ENCODE data around the gene CDK6.
A peak's percentile ranks its signal among the peaks of the same experiment; 100 is the strongest.
"Not testable (repeated sequence)": the region's sequence is repeated elsewhere in the genome, so short reads cannot be mapped to it uniquely, and the experiment has no call there.

The CDK6 gene

DNA sequence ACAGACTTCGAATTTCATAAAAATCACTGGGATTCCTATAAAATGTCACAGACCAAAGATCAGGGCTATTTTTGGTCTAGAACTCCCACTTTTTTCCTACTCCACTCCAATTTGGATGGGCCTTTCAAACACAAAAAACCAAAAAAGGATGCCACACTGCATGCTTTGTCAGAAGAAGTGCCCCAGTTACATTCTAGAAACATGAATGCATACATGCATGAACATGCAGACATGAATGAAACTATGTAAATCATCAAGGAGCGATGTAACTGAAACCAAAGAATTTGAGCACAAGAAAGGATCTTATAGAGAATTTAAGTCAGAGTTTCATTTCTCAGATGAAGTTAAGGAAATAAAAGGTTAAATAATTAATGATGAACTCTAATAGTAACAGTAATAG is 214.3 kb downstream of the CDK6 start:
- DNase-seq (ENCODE audit: low spot score), result no peak

DNA sequence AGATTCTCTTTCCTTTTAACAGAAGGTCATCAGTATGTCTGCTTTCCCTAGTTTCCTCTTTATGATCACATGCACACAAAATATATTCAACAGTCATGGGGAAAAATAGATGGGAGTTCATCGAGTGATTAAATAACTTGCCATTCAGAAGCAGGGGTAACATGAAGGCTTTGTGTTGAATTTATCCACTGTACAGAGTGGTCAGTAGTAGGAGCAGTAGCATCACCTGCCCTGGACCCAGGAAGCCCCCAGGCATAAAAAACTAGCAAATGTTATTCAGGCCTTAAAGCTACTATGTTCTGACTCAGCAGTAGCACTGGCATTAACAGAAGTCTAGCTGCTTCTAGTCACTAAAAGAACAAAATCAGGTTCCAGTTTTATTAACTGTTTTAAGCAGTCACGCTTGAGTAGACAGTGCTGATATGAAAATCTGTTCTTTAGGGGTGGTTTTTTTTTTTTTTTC is 214.8 kb downstream of the CDK6 start:
- no peak for DNase-seq (ENCODE audit: low spot score)

DNA sequence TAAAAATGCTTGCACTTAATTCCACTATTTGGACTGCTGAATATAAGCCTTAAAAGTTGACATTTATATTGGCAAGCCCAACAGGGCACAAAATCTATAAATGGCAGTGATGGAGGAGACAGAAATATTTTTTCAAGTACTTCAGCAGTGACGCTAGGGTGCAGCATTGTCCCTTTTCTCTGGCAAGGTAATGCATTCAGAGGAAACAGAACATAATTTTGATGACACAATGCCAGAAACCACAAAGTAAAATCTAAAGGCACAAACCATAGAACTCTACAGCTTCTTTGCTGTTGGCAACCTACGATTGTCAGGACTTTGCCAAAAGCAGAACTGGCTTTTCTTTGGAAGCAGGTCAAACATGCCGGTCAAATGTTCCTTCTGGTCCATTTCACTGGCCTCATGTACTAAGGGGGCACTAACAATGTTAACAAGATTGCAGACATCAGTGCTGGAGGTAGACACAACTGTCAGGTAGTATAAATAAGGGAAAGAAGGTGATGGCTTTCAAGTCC is 215.3 kb downstream of the CDK6 start:
- peak; percentile 73 for DNase-seq (ENCODE audit: low spot score)

DNA sequence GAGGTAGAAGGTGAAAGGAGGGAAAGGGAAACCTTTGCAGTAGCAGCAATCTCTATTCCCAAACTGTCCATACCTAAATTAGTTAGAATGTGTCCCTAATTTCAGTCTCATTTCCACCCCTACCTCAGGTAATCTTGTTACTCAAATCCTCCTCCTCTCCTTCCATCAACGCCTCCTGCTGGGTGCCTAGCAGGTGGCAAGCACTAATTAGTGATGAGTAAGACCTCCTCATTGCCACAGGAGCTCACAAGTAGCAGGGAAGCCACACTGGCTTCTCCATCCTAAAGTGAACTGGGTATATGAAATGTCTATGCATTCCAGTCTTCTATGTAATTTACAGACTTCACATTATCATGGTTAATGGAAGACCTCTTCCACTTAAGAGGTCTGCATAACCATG is 220.5 kb downstream of the CDK6 start:
- no peak for DNase-seq (ENCODE audit: low spot score)

DNA sequence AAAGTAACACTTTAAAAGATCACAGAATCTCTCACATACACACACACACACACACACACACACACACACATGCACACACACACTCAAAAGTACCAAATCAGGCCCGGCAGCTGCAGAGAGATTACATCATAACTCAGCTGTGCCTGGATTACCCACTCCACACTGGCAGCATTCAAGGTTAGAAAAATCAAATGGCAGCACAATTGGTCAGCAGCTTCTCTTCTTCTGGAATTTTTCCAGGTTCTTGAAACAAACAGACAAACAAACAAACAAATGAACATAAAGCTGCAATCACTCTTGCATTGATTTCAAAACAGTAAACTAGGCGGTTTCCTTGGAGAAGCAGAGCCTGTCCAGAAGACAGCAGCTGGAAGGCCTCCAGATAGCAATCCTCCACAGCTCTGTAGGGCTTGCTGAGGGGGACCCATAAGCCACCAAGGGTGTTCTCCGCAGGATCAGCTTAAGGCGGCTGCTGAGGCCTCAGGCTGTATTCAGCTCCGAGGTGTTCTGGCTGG is 221.7 kb downstream of the CDK6 start:
- DNase-seq (ENCODE audit: low spot score), result no peak

DNA sequence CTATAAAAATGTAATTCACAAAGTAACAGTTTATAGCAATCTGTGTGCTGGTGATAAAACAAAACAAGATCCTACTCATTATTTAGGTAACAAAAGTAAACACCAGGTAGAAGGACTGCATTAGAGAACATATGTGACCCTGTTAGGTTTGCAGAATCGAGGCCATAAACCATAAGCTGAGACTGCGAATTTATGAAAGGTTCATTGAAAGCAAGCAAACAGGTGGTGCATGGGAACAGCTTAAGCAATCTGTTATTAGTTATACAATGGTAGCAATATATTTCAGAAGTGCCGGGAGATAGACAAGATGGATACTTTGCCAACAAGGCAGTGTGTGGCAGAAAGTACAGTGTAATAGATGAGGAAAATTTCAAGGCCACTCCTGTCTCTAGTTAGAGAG is 222.7 kb downstream of the CDK6 start:
- DNase-seq (ENCODE audit: low spot score), result no peak

DNA sequence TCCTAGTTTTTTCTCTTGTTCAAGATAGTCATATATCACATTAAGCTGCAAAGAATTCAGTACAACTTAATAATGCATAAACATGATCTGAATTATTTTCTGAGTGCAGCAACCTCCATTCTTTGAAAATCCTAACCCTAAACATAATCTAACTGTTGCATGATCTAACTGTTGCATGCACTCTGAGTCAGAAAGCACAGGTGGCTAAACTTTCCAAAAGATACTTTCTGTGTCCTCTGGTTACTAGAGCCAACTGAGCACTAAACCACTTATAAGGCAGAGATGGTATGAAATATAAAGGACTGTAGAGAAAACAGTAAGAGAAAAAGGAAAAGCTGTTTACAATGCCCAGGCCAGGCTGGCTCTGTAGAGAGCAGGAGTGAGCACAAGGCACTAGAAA is 223.2 kb downstream of the CDK6 start:
- no peak for DNase-seq (ENCODE audit: low spot score)

DNA sequence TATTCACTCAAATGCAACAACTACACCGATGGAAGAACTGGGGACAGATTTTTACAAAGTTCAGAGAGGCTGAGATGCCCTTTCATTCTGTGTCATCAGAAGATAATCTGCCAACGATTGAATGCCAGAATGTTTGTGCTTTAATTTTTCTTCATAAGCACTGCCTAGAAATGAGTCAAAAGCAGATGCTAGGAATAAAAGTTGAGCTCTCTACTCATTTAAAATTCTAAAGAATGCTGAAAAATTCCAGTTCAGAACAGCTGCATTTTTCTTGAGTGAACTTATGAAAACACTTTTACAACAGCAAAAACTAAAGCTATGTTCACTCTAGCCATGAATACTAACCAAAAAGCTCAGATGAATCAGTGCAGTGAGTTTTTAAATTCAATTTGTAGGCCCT is 223.9 kb downstream of the CDK6 start:
- no peak for DNase-seq (ENCODE audit: low spot score)

DNA sequence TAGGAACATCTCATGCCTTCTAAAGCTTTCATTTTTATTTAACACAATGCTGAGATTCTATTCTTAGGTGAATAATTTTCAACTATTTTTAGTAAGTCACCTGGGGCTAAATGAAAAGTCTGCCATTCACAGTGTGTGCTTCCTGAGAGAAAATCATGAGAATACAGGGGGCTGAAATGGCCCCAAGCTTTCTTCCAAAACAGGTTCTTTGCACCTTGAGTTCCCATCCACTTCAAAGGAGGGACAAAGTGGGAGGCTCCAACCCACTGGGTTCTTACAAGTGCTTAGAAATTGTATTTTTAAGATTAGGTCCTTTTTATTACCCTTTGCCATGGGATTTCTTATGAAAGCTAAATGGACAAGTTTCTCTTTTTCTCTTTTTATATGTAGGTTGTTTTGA is 224.6 kb downstream of the CDK6 start:
- DNase-seq (ENCODE audit: low spot score), result no peak

DNA sequence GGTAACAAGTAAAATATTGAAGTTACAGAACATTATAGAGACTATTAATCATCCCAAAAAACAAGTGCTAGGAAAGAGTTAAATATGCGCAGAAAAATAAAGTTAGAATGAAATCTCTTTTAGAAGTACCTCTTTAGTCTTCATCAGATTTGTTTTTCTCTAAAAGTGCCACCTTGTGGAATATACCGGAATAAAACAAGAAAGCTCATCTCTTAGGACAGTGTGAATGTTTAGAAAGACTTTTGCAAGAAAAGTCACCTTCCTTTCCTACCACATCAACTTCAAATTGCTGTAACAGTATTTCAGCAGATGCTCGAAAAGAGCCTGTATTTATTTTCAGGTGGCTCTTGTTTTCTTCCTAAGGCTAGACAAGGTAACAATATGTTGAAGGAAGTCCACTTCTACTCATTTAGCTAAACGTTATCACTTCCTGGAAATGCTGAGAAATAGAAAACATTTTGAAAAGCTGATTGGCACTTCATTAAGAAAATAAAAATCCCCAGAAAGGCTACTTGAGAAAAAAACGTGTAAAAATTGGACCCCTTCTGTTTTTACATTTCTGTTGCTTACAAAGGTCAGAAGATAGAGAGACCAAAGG is 226.4 kb downstream of the CDK6 start:
- no peak for DNase-seq (ENCODE audit: low spot score)

DNA sequence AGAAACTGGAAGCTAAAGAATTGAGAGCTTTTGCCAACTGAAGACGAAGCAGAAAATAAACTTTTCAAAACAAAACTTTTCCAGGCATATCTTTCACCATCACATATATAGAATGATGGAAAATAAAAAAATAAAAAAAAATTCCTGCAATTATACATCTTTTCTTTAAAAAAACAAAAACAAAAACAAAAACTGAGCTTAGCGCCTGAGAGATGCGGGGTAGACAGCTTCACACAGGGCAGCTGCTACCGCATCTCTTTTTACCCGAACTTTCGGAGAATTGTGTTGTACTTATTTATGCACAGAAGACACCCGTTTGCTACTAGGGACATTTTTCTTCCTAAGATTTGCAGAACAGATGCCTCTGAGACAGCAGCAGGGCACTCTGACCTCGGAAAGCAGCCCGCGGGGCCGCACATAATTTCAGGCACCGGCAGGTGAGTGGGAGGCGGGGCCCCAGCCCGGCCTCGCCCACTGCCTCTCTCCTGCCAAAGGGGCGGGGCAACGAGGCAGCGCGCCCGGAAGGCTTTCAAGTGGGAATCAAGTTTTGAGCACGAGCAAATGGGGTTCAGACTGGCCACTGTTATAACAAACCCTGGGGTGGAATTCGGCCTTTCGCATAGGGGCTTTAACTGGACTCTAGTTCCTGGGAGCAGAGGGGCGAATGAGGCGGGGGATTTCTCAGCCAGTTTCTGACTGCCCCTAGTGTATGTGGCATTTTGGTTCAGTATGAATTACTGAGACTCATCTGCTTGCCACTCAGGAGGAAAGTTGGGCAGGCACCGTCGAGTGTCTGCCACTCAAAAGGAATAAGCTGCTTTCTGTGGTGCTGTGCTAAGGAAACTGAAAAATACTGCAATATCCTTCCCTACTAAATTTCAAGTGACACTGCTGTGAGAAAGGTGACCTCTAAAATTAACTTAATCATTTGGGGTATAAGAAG is 227.7 kb downstream of the CDK6 start:
- no peak for DNase-seq (ENCODE audit: low spot score)

DNA sequence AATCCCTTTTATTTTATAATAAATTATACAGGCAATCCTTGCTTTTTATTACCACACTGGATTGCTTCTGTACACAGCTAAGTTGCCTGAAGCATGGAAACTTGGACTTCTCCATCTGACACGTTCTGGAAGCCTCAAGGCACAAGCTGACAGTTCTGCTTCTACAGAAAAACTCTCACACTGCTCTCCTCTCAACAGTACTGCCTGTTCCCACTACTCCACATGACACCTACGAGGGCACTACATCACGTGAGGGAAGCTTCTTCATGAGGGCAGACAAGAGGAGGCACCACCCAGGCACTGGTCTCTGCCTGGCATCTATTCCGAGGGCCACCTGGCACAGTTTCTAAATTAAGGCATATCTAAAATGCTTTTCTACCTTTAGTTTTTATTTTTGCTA is 229.4 kb downstream of the CDK6 start:
- DNase-seq (ENCODE audit: low spot score), result no peak

DNA sequence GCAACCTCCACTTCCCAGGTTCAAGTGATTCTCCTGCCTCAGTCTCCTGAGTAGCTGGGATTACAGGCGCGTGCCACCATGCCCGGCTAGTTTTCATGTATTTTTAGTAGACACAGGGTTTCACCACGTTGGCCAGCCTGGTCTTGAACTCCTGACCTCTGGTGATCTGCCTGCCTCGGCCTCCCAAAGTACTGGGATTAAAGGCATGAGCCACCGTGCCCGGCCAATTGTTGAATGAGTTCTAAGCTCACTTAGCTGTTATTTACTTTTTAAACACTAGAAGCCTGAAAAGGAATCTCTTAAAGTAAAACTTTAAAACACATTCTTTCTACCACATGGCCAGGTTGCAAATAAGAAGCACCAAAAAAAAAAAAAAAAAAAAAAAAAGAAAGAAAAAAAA is 231.9 kb downstream of the CDK6 start:
- DNase-seq (ENCODE audit: low spot score), result not testable (repeated sequence)

DNA sequence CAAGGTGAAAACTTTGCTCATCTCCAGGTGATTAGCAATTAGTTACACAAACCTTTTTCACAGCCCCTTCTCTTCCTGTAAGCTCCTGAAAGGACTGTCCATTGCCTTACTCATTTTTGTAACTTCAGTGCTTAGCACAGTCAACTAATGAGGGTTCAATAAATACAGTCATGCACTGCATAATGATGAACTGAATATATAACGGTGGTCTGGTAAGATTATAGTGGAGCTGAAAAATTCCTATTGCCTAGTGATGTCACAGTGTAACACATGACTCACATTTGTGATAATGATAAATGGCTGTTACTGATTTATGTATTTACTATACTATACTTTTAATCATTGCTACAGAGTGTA is 233.3 kb downstream of the CDK6 start:
- DNase-seq (ENCODE audit: low spot score), result no peak

DNA sequence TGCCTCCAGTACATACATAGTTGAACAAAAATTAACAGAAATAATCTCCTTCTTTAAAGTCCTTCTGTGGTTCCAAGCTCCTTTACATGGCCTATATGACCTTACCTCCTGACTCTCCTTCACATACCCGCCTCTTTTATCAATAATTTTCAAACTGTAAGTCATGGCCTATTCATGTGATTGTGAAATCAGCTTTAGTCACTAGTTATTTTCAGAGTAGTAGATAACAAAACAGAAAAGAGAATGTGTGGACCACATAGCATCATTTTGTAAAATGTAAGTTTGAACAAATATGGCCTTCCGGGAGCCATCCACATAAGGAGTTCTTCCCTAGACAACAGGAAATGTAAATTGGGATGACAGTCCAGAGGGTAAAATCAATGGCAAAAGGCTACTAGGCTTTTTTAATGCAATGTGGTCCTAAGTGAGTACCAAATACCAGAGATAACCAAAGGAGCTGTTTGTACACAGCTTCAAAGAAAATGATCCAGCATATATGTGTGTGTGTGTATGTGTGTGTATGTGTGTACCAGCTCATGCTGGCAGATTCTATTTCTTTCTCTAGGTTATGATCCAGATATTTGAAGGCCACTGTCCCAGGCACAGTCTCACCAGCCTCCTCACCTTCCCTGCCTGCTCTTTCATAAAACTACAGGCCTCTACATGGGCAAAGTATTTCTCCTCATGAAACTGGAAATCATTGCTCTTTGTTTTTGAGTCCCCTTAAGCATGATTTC is 233.9 kb downstream of the CDK6 start:
- no peak for DNase-seq (ENCODE audit: low spot score)

DNA sequence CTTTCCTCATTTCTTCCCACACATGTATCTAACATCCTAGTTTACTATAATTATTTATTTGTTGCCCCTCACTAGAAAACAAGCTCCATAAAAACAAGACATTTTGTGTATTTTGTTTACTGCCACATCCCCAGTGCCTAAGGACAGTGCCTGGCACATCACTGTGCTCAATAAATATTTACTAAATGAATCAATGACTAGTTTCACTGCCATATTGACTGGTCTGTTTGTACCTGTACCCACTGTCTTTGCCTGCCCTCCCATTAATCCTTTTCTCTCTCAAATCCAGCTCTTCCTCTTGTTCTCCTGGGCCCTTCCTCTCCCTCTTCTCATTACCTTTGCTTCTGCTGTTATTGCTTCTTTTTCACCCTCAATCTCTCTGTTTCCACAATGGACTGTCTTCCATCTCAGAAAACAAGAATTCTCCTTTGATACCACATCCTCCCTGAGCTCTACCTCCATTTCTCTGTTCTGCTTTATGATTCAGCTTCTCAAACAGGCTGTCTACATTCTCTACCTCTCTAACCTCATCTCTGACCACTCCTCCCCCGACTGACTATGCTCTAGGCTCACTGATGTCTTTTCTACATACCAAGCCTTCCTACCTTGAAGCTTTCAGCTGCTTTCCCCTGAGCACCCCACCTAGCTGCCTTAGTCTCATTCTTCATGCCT is 237.9 kb downstream of the CDK6 start:
- no peak for DNase-seq (ENCODE audit: low spot score)

DNA sequence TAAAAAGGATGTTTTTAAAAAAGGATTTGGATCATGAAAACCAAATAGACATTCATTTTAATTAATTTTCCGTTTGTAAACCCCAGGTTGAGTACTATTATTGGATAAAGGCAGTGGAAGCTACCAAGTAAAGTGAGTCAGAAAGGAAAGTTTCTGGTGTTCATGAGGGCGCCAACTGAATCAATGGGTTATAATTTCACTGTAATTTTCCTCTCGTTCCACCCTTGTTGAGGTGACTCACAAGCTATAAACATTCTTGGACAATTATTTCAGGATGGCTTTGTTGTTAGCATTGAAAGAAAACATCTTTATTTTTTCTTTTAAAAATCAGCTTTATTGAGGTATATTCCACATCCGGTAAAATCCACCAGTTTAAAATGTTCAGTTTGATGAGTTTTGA is 241.1 kb downstream of the CDK6 start:
- peak; percentile 26 for DNase-seq (ENCODE audit: low spot score)

DNA sequence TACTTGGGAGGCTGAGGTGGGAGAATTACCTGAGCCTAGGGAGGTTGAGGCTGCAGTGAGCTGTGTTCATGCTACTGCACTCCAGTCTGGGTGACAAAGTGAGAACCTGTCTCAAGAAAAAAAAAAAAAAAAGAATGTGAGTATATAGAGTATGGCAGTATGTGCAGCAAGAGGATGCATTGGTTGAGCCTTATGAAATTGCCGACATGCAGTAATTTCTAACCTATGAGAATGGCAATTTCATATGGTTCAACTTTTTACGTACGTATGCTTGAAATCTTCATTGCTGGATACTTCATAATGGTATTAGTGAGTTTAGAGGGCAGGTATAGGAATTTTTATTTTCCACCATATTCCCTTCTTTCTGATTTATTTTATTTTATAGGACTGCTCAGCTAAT is 241.6 kb downstream of the CDK6 start:
- DNase-seq (ENCODE audit: low spot score), result no peak

DNA sequence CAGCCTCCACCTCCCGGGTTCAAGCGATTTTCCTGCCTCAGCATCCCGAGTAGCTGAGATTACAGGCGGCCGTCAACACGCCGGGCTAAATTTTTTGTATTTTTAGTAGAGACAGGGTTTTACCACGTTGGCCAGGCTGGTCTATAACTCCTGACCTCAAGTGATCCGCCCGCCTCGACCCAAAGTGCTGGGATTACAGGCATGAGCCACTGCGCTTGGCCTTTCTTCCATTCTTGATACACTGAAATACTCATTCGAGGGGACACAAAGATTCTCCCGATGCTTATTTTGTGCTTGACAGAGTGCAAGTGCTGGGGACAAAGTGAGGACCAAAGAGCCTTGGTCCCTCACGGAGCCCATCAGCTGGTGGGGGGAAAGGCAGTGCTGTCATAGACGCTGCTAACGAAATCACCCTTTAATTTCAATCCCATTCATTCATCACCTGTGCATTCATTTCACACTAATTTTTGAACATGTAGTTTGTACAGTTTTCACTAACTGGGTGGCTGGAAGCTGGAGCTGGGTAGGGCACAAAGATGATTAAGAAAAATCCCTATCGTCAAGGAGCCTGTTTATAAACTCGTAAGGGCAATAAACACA is 245.6 kb downstream of the CDK6 start:
- DNase-seq (ENCODE audit: low spot score), result no peak

DNA sequence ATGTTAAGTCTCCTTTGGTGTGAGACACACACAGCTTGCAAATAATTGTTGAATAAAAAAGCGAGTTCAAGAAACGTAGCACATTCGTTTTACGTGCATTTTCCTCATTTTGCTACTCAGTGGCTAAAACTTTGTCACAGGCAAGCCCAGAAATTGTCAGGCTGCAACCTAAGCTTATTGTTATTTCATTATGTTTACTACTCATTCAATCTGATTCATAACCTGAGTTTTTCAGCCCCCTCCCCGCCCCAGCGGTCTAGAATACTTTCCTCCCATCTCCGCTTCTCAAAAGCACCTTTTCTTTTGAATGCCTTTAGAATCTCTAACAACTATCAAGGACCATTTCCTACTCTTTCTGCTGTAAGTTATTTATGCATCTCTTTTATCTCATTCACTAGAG is 247.3 kb downstream of the CDK6 start:
- no peak for DNase-seq (ENCODE audit: low spot score)

DNA sequence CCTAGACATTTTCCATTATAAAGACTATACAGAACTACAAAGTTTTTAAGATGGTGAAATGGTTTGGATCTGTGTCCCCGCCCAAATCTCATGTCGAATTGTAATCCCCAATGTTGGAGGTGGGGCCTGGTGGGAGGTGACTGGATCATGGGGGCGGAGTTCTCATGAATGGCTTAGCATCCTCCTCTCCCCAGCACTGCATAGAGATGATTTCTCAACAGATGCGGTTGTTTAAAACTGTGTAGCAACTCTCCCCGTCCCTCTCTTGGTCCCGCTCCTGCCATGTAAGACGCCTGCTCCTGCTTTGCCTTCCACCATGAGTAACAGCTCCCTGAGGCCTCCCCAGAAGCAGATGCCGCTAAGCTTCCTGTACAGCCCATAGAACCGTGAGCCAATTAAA is 247.8 kb downstream of the CDK6 start:
- no peak for DNase-seq (ENCODE audit: low spot score)

DNA sequence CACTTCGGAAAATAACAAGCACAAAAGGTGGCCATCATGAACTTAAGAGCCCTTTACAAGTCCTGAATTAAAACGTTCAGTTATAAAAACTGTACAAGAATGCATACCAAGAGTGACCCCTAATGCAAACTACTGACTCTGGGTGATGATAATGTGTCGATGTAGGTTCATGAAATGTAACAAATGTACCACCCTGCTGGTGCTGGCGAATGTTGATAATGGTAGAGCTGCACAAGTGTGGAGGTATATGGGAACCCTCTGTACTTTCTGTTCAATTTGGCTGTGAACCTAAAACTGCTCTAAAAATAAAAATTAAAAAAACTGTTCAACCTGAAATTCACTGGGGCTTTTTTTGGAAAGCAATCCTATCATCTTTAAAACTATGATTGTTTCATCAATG is 249.5 kb downstream of the CDK6 start:
- no peak for DNase-seq (ENCODE audit: low spot score)
